GM12875 (cell line): ENCODE results near the gene HSPG2.

ENCODE experiments used
- H3K4me3 ChIP-seq: one replicate; pipeline ENCODE4 v1.5.1; 2011; ENCODE audit warnings: low read depth, low read length, control low read depth
- CTCF ChIP-seq: IDR thresholded peaks from 2 replicates; pipeline ENCODE4 v1.5.1; 2011; ENCODE audit warnings: low read depth, mild to moderate bottlenecking, control low read depth, inconsistent platforms, low read length, moderate library complexity, borderline replicate concordance; ENCODE audit not compliant: insufficient read depth

The HSPG2 gene

GRCh38 chr1:21864730-21865129 is 72.4 kb downstream of the HSPG2 start:
- no peak overlapping the region for H3K4me3 ChIP-seq
- TF ChIP-seq CTCF, result no peak

- TF ChIP-seq CTCF, result no peak
- no peak overlapping the region for H3K4me3 ChIP-seq
Measured at GRCh38 chr1:21863981-21864380, 73.1 kb downstream of the HSPG2 start.

- no peak for TF ChIP-seq CTCF
- no peak overlapping the region for H3K4me3 ChIP-seq
Measured at GRCh38 chr1:21861602-21862429, 75.3 kb downstream of the HSPG2 start.

GRCh38 chr1:21860971-21861370 is 76.1 kb downstream of the HSPG2 start:
- no peak for TF ChIP-seq CTCF
- no peak overlapping the region for H3K4me3 ChIP-seq

- TF ChIP-seq CTCF, result no peak
- no peak overlapping the region for H3K4me3 ChIP-seq
Measured at GRCh38 chr1:21859669-21860179, 77.4 kb downstream of the HSPG2 start.

- TF ChIP-seq CTCF, result no peak
- no peak overlapping the region for H3K4me3 ChIP-seq
Measured at GRCh38 chr1:21857840-21858670, 79.1 kb downstream of the HSPG2 start.
